Colonic mucosa (tissue), 4 donors: ENCODE measurements around the gene FADS2. TPM values are rescaled to one million over a fixed set of nuclear protein-coding genes. Genes with fewer than 3 reads are reported as not detected.

Experiments
- DNase-seq: peaks from one replicate; pipeline ENCODE4 v3.0.0-alpha.2; 2020
- H3K27ac ChIP-seq: fragments of 200-600 bp; one replicate; pipeline ENCODE4 v1.8.0; 2021
- H3K27me3 ChIP-seq: fragments of 200-600 bp; one replicate; pipeline ENCODE4 v1.8.0; 2021
- H3K36me3 ChIP-seq: fragments of 200-600 bp; one replicate; pipeline ENCODE4 v1.8.0; 2021
- H3K4me1 ChIP-seq: fragments of 200-600 bp; one replicate; pipeline ENCODE4 v1.8.0; 2021; ENCODE audit warnings: mild to moderate bottlenecking
- H3K4me3 ChIP-seq: fragments of 200-600 bp; one replicate; pipeline ENCODE4 v1.8.0; 2021
- H3K9ac ChIP-seq, 2 donors: one replicate each; pipeline ENCODE4 v1.7.0; 2013; ENCODE audit warnings: control low read depth in 2 of 2, low read depth in 2 of 2, low read length in 2 of 2
- H3K9me3 ChIP-seq: fragments of 200-600 bp; one replicate; pipeline ENCODE4 v1.8.0; 2021
- CTCF ChIP-seq: fragments of 200-600 bp; IDR thresholded peaks from one replicate; pipeline ENCODE4 v1.8.0; 2022; ENCODE audit warnings: antibody characterized with exemption, mild to moderate bottlenecking
- intact Hi-C: fragments of 100-400 bp; cut with DNase I; formaldehyde crosslinking; loops from one replicate; pipeline ENCODE4 v1.14.1; 2022
- total RNA-seq, 2 donors: library from RNA; stranded (reverse); fragmentation: NEBNext Ultra II Directional in 1 of 2; extraction: Animal tissue kit (Norgen Biotek cat#: 25700) in 1 of 2; gene quantifications; one replicate each; pipeline ENCODE4 v1.2.1, GENCODE V29; 2021
- donor health status: healthy.
- donor health status: DM: no; HTN: no; CAD: no.
- donor health status: DM: no; HTN: no; CAD: no.

FADS2 gene
- total RNA-seq, 2 donors from 2014 or later = 13.9 to 38.6 TPM

GRCh38 chr11:61830237-61831105 is 2.4 kb downstream of the FADS2 start:
- H3K27ac ChIP-seq = no peak overlapping the region
- no peak for DNase-seq
- no peak for TF ChIP-seq CTCF
- intact Hi-C loops = no loop called here
- no peak overlapping the region for H3K9ac ChIP-seq
- H3K4me1 ChIP-seq = no peaks in the 10 kb centered on the region
- H3K4me3 ChIP-seq = no peak overlapping the region
- H3K27me3 ChIP-seq = peaks cover 37% of the 10 kb centered on the region
- no peaks in the 10 kb centered on the region for H3K36me3 ChIP-seq
- H3K9me3 ChIP-seq = no peaks in the 10 kb centered on the region

DNA sequence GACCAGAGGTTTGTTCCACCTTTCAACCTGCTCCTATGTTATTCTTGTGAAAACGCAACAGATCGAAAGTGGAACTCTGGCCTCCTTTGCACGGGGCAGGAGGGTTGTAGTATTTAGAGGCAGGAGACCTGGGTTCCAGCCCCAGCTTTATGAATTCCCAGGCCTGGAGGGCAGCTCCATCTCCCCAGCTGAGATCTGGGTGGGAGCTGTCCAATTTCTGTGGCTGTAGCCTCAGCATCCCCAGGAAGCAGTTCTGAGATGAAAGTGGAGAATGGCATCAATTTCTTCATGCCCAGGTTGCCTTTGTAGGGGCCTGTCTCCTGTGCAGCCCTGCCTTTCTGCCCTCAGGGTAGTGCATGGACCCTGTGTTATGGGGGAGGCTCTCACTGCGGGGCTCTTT is 4.1 kb downstream of the FADS2 start:
- Histone ChIP-seq H3K4me1 (no peaks in the 10 kb centered on the region), H3K9ac (no peak overlapping the region), H3K27ac (no peak overlapping the region), H3K4me3 (no peak overlapping the region), H3K36me3 (no peaks in the 10 kb centered on the region), H3K9me3 (no peaks in the 10 kb centered on the region), H3K27me3 (peaks cover 27% of the 10 kb centered on the region)
- DNase-seq = no peak
- intact Hi-C loops = no loop called here
- no peak for TF ChIP-seq CTCF

- no peak overlapping the region for H3K9ac ChIP-seq
Observed at GRCh38 chr11:61832754-61833153, 4.7 kb downstream of the FADS2 start.

DNA sequence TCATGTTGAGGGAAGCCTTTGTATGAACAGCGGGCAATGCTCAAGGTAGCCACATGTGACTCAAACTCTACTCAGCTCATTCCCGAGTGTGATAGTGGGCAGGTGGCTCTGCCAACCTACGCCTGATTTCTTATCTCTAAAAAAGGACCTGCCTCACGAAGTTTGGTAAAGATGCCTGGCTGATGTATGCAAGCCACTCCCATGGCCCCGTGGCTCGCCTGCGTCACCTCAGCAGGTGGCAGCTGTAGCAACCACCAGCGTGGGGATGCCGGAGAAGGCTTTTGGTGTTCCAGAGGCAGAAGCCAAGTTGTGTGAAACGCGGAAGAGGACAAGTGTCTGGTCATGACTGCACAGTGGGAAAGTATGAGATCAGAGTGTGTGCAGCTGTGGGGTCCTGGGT is 5.4 kb downstream of the FADS2 start:
- TF ChIP-seq CTCF = no peak
- Histone ChIP-seq H3K4me1 (no peaks in the 10 kb centered on the region), H3K36me3 (no peaks in the 10 kb centered on the region), H3K4me3 (no peak overlapping the region), H3K9me3 (no peaks in the 10 kb centered on the region), H3K27ac (no peak overlapping the region), H3K9ac (no peak overlapping the region), H3K27me3 (peaks cover 17% of the 10 kb centered on the region)
- DNase-seq = no peak
- intact Hi-C loops = no loop called here

More at GRCh38 chr11:61832754-61833153, 4.7 kb downstream of the FADS2 start:
- Histone ChIP-seq H3K27ac (no peak overlapping the region), H3K27me3 (peaks cover 22% of the 10 kb centered on the region), H3K4me3 (no peak overlapping the region), H3K36me3 (no peaks in the 10 kb centered on the region), H3K4me1 (no peaks in the 10 kb centered on the region), H3K9me3 (no peaks in the 10 kb centered on the region)
- intact Hi-C loops = no loop called here
- DNase-seq = no peak
- TF ChIP-seq CTCF = no peak

DNA sequence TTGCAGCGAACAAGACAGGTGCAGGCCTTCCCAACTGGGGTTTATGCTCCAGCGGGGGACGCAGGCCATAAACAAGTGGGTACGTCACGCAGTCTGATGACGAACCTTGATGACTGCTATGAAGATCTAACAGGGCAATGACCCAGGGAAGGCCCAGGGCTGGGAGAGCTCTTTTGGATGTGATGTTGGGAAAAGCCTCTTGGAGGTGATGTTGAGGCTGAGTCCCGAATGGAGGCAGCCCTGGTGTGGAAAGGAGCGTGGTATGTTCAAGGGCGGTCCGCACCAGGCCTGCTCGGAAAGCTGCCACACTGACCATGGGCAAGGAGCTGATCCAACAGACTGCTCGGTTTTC is 5.8 kb downstream of the FADS2 start:
- intact Hi-C loops = no loop called here
- no peak overlapping the region for H3K27ac ChIP-seq

More for the DNA sequence above, 5.8 kb downstream of the FADS2 start:
- Histone ChIP-seq H3K9me3 (no peaks in the 10 kb centered on the region), H3K4me1 (no peaks in the 10 kb centered on the region), H3K36me3 (no peaks in the 10 kb centered on the region), H3K4me3 (no peak overlapping the region), H3K27me3 (peaks cover 12% of the 10 kb centered on the region), H3K9ac (no peak overlapping the region)
- no peak for TF ChIP-seq CTCF
- DNase-seq = no peak
